Measurements from ENCODE around the gene SPC24.

SPC24 gene

GRCh38 chr19:11201791-11202190 is 46.2 kb upstream of the SPC24 start:
- TF ChIP-seq, protein P1, sequence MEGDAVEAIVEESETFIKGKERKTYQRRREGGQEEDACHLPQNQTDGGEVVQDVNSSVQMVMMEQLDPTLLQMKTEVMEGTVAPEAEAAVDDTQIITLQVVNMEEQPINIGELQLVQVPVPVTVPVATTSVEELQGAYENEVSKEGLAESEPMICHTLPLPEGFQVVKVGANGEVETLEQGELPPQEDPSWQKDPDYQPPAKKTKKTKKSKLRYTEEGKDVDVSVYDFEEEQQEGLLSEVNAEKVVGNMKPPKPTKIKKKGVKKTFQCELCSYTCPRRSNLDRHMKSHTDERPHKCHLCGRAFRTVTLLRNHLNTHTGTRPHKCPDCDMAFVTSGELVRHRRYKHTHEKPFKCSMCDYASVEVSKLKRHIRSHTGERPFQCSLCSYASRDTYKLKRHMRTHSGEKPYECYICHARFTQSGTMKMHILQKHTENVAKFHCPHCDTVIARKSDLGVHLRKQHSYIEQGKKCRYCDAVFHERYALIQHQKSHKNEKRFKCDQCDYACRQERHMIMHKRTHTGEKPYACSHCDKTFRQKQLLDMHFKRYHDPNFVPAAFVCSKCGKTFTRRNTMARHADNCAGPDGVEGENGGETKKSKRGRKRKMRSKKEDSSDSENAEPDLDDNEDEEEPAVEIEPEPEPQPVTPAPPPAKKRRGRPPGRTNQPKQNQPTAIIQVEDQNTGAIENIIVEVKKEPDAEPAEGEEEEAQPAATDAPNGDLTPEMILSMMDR (IDR thresholded peaks at IDR 0.05; ENCODE audit: low read depth, low read length) = no peak
- no peak for DNase-seq
- H3K27me3 ChIP-seq = no peaks in the 10 kb centered on the region
- no peaks in the 10 kb centered on the region for H3K36me3 ChIP-seq
- H3K4me3 ChIP-seq (ENCODE audit: low read depth, low read length) = no peak overlapping the region
- peaks cover 7% of the 10 kb centered on the region for H3K4me1 ChIP-seq
- no peaks in the 10 kb centered on the region for H3K9me3 ChIP-seq

GRCh38 chr19:11200931-11201330 is 45.3 kb upstream of the SPC24 start:
- TF ChIP-seq, protein P1 (IDR thresholded peaks at IDR 0.05; ENCODE audit: low read depth, low read length) = no peak
- Histone ChIP-seq H3K36me3 (no peaks in the 10 kb centered on the region), H3K4me3 (ENCODE audit: low read depth, low read length) (no peak overlapping the region), H3K9me3 (no peaks in the 10 kb centered on the region), H3K27me3 (no peaks in the 10 kb centered on the region), H3K4me1 (peaks cover 7% of the 10 kb centered on the region)
- no peak for DNase-seq

DNA sequence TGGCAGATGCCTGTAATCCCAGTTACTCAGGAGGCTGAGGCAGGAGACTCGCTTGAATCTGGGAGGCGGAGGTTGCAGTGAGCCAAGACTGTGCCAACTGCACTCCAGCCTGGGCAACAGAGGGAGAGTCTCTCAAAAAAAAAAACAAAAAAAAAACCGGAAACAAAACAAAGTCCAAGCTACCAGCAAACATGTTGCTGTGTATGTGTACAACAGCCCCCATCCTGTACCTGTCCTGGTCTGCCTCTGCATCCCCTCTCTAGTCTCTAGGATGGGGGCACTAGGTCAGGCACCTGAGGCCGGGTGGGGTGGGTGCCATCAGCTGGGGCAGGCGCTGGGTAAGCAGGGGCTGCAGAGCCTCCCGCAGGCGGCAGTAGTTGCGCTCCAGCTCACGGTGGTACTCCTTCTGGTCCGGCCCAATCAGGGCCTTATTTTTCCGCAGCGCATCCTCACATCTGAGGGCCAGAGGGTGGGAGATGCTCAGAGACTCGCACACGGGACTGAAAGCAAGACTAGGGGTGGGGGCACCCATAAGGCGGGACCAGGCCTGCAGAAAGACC is 44.5 kb upstream of the SPC24 start:
- no peaks in the 10 kb centered on the region for H3K9me3 ChIP-seq
- no peak for DNase-seq
- no peaks in the 10 kb centered on the region for H3K36me3 ChIP-seq
- TF ChIP-seq, protein P1 (IDR thresholded peaks at IDR 0.05; ENCODE audit: low read depth, low read length) = no peak
- no peak overlapping the region for H3K4me3 ChIP-seq (ENCODE audit: low read depth, low read length)
- peaks cover 7% of the 10 kb centered on the region for H3K4me1 ChIP-seq
- no peaks in the 10 kb centered on the region for H3K27me3 ChIP-seq

GRCh38 chr19:11199517-11199916 is 43.9 kb upstream of the SPC24 start:
- no peak overlapping the region for H3K4me3 ChIP-seq (ENCODE audit: low read depth, low read length)
- H3K4me1 ChIP-seq = peaks cover 7% of the 10 kb centered on the region
- DNase-seq = no peak
- H3K36me3 ChIP-seq = no peaks in the 10 kb centered on the region
- TF ChIP-seq, protein P1 (IDR thresholded peaks at IDR 0.05; ENCODE audit: low read depth, low read length) = no peak
- H3K27me3 ChIP-seq = no peaks in the 10 kb centered on the region
- no peaks in the 10 kb centered on the region for H3K9me3 ChIP-seq

- TF ChIP-seq, protein P1 (IDR thresholded peaks at IDR 0.05; ENCODE audit: low read depth, low read length) = no peak
- no peak overlapping the region for H3K4me3 ChIP-seq (ENCODE audit: low read depth, low read length)
- peaks cover 7% of the 10 kb centered on the region for H3K4me1 ChIP-seq
- H3K36me3 ChIP-seq = no peaks in the 10 kb centered on the region; the same call in 1 of the 2 replicates
- H3K27me3 ChIP-seq = no peaks in the 10 kb centered on the region
- DNase-seq = no peak
- H3K9me3 ChIP-seq = no peaks in the 10 kb centered on the region
These were observed 43.3 kb upstream of the SPC24 start for GRCh38 chr19:11198769-11199424.

- no peaks in the 10 kb centered on the region; the same call in 1 of the 2 replicates for H3K36me3 ChIP-seq
- TF ChIP-seq, protein P1 (IDR thresholded peaks at IDR 0.05; ENCODE audit: low read depth, low read length) = no peak
- no peaks in the 10 kb centered on the region for H3K9me3 ChIP-seq
- H3K4me1 ChIP-seq = no peaks in the 10 kb centered on the region; the same call in 1 of the 2 replicates
- H3K4me3 ChIP-seq (ENCODE audit: low read depth, low read length) = peak overlapping the region; percentile 19; the same call in 1 of the 2 replicates
- no peak for DNase-seq
- H3K27me3 ChIP-seq = no peaks in the 10 kb centered on the region
These were observed 42.6 kb upstream of the SPC24 start for GRCh38 chr19:11198175-11198534.

All from BE2C (cell line).